K562 (cell line): Measurements from ENCODE around the gene CPPED1. TPM values are rescaled to one million over a fixed set of nuclear protein-coding genes. Genes with fewer than 3 reads are reported as not detected.

Experiments
- ATAC-seq: fragments of 200-7000 bp; cut with Tn5 transposase; 3 replicates; pipeline ENCODE4 v1.9.1; 2020; ENCODE audit warnings: moderate library complexity
- BruUV-seq: library from RNA; stranded (reverse); fragments of 400-500 nt; replicated peaks from 2 replicates; lab custom pipeline; 2021; lab: Mats Ljungman, UMichigan
- CTCF ChIA-PET: fragments of 300-600 bp; formaldehyde crosslinking; extraction: SDS; loops from one replicate; lab custom pipeline; 2021; ENCODE audit warnings: low intra/inter-chr PET ratio; lab: Yijun Ruan, JAX
- POLR2A ChIA-PET: fragments of 300-600, 350-650 bp; sonication (Branson Sonifier 250); formaldehyde crosslinking; extraction: SDS; loops from one replicate; lab custom pipeline; 2021; ENCODE audit warnings: antibody characterized with exemption, inconsistent platforms; lab: Yijun Ruan, JAX
- DNase-seq, 4 experiments: peaks; one replicate each; pipeline versions ENCODE4 v3.0.0 to v3.0.0-alpha.2; 2011 to 2018; ENCODE audit warnings: low spot score in 3 of 4, mixed read lengths in 3 of 4; ENCODE audit errors: extremely low read depth in 1 of 4
- FAIRE-seq: peaks from 2 replicates; lab custom pipeline; 2011; peaks lifted over from hg19 to GRCh38; lab: Jason Lieb, UNC
- H2AFZ ChIP-seq: 2 replicates; pipeline ENCODE4 v1.6.0; 2011; ENCODE audit warnings: low read depth, low read length, control low read depth, inconsistent platforms
- H3K27ac ChIP-seq: fragments of 200-600 bp; 3 replicates; pipeline ENCODE4 v1.8.0; 2011; ENCODE audit warnings: low read depth, mild to moderate bottlenecking, control low read depth, inconsistent platforms, low read length, moderate library complexity, mixed read lengths; ENCODE audit errors: extremely low read depth
- H3K27me3 ChIP-seq, 2 experiments: fragments of 300-600 bp in 1 of 2; 2 replicates in 1 of 2; 3 replicates in 1 of 2; pipeline versions ENCODE4 v1.6.0 to v1.8.0; 2011; ENCODE audit warnings: inconsistent platforms in 2 of 2, low read length in 2 of 2, mild to moderate bottlenecking in 1 of 2, mixed read lengths in 1 of 2, moderate library complexity in 1 of 2; ENCODE audit not compliant: control insufficient read depth in 2 of 2, insufficient read depth in 2 of 2
- H3K36me3 ChIP-seq: fragments of 300-600 bp; 3 replicates; pipeline ENCODE4 v1.8.0; 2011; ENCODE audit warnings: mild to moderate bottlenecking, low read length, inconsistent platforms; ENCODE audit not compliant: control insufficient read depth, insufficient read depth
- H3K4me1 ChIP-seq, 2 experiments: fragments of 200-600 bp in 1 of 2; replicated peaks in 1 of 2; 2 replicates in 1 of 2; 3 replicates in 1 of 2; pipeline versions ENCODE4 v1.5.1 to v1.8.0; 2011; ENCODE audit warnings: inconsistent platforms in 2 of 2, low read length in 2 of 2, mild to moderate bottlenecking in 1 of 2, mixed read lengths in 1 of 2, moderate library complexity in 1 of 2; ENCODE audit not compliant: control insufficient read depth in 2 of 2, insufficient read depth in 2 of 2
- H3K4me2 ChIP-seq: 2 replicates; pipeline ENCODE4 v1.6.1; 2011; ENCODE audit warnings: low read length, control low read depth, inconsistent platforms, mixed read lengths; ENCODE audit not compliant: insufficient read depth
- H3K4me3 ChIP-seq: fragments of 200-600 bp; sonication (generic), shearing (Covaris generic); 2 replicates; pipeline ENCODE4 v1.5.1; 2016; ENCODE audit warnings: control low read depth, inconsistent platforms
- H3K79me2 ChIP-seq: fragments of 200-600 bp; 3 replicates; pipeline ENCODE4 v1.8.0; 2011; ENCODE audit warnings: low read length, inconsistent platforms; ENCODE audit not compliant: control insufficient read depth, insufficient read depth
- H3K9ac ChIP-seq, 2 experiments: 2 replicates each; pipeline versions ENCODE4 v1.6.0 to v1.6.1; 2011; ENCODE audit warnings: low read depth in 2 of 2, low read length in 2 of 2, control low read depth in 1 of 2, inconsistent platforms in 1 of 2, mild to moderate bottlenecking in 1 of 2, mixed read lengths in 1 of 2; ENCODE audit not compliant: insufficient read depth in 1 of 2
- H3K9me1 ChIP-seq: one replicate; pipeline ENCODE4 v1.6.0; 2011; ENCODE audit warnings: inconsistent platforms, mild to moderate bottlenecking, low read length, moderate library complexity; ENCODE audit not compliant: control insufficient read depth, insufficient read depth
- H3K9me3 ChIP-seq: replicated peaks from 2 replicates; pipeline ENCODE4 v1.5.1; 2011; ENCODE audit warnings: low read depth, low read length, inconsistent platforms; ENCODE audit not compliant: control insufficient read depth, insufficient read depth
- H4K20me1 ChIP-seq: replicated peaks from 2 replicates; pipeline ENCODE4 v1.6.1; 2011; ENCODE audit warnings: low read length, inconsistent platforms, mixed read lengths; ENCODE audit not compliant: control insufficient read depth, insufficient read depth
- CBX8 ChIP-seq: fragments of 200-600 bp; sonication (generic); IDR thresholded peaks from 2 replicates; pipeline ENCODE4 v1.6.1; 2012; ENCODE audit warnings: borderline replicate concordance, mixed run types, low read depth, mild to moderate bottlenecking, moderate library complexity, mixed read lengths, low read length, control low read depth, inconsistent platforms; ENCODE audit not compliant: poor library complexity, severe bottlenecking; ENCODE audit errors: extremely low read depth
- DIDO1 ChIP-seq: fragments of 450-650 bp; IDR thresholded peaks from 2 replicates; pipeline ENCODE4 v1.6.1; 2016; ENCODE audit warnings: low read depth, missing biosample characterization, missing genetic modification characterization
- DMBX1 ChIP-seq: fragments of 250-450 bp; sonication (Bioruptor Pico); IDR thresholded peaks from 2 replicates; pipeline ENCODE4 v1.8.0; 2022; ENCODE audit warnings: inconsistent platforms, mild to moderate bottlenecking, moderate library complexity, borderline replicate concordance
- EHMT2 ChIP-seq: fragments of 450-650 bp; IDR thresholded peaks from 2 replicates; pipeline ENCODE4 v1.6.1; 2018; ENCODE audit warnings: antibody characterized with exemption
- ETV1 ChIP-seq: fragments of 450-650 bp; conservative IDR thresholded peaks from 2 replicates; pipeline ENCODE4 v1.6.1; 2016; ENCODE audit warnings: missing genetic modification characterization, control low read depth, low read depth, missing compliant biosample characterization
- FOXK2 ChIP-seq, 2 experiments: fragments of 450-650 bp; IDR thresholded peaks in 1 of 2; conservative IDR thresholded peaks in 1 of 2; 2 replicates each; pipeline ENCODE4 v1.6.1; 2016; ENCODE audit warnings: low read depth in 2 of 2, mild to moderate bottlenecking in 1 of 2
- GTF2A2 ChIP-seq: IDR thresholded peaks from 2 replicates; pipeline ENCODE4 v1.6.1; 2016; ENCODE audit warnings: mild to moderate bottlenecking, missing genetic modification characterization, missing compliant biosample characterization
- HNRNPL ChIP-seq: fragments of 200-400 bp; formaldehyde crosslinking; IDR thresholded peaks from 2 replicates; pipeline ENCODE4 v1.6.1; 2017; ENCODE audit warnings: low read depth, mild to moderate bottlenecking, low read length
- IRF2 ChIP-seq: sonication (generic); formaldehyde crosslinking; IDR thresholded peaks from 2 replicates; pipeline ENCODE4 v1.8.1; 2022; ENCODE audit warnings: mild to moderate bottlenecking, missing genetic modification reagents
- NFRKB ChIP-seq: fragments of 450-650 bp; IDR thresholded peaks from 2 replicates; pipeline ENCODE4 v1.6.1; 2016; ENCODE audit warnings: low read depth
- PHB ChIP-seq: fragments of 250-450 bp; sonication (Bioruptor Pico); IDR thresholded peaks from 2 replicates; pipeline ENCODE4 v1.5.0; 2021
- RNF2 ChIP-seq: sonication (generic); IDR thresholded peaks from 2 replicates; pipeline ENCODE4 v1.6.1; 2016
- STAT5B ChIP-seq: fragments of 250-450 bp; sonication (Bioruptor Pico); IDR thresholded peaks from 2 replicates; pipeline ENCODE4 v1.8.0; 2021; ENCODE audit warnings: mild to moderate bottlenecking, inconsistent platforms
- TFAM ChIP-seq: fragments of 250-450 bp; sonication (Bioruptor Pico); conservative IDR thresholded peaks from 2 replicates; pipeline ENCODE4 v1.5.0; 2021; ENCODE audit warnings: mild to moderate bottlenecking, moderate library complexity
- ZNF146 ChIP-seq: IDR thresholded peaks from one replicate; pipeline ENCODE4 v1.6.1; 2018; ENCODE audit warnings: missing compliant biosample characterization; ENCODE audit not compliant: unreplicated experiment
- ZNF311 ChIP-seq: fragments of 250-450 bp; sonication (Bioruptor Pico); IDR thresholded peaks from 2 replicates; pipeline ENCODE4 v1.4.0; 2020; ENCODE audit warnings: mild to moderate bottlenecking, moderate library complexity
- WGBS: fragments of 100-300 bp; shearing (Covaris generic); methylation state at CpG from one replicate; pipeline ENCODE4 v1.1.6; 2016; ENCODE audit warnings: low coverage, mixed read lengths; ENCODE audit not compliant: insufficient coverage; ENCODE audit errors: missing lambda C conversion rate; 5-methylcytosine and 5-hydroxymethylcytosine counted together
- in situ Hi-C: fragments of 300-500 bp; cut with MboI; formaldehyde crosslinking; loops from 4 replicates; pipeline ENCODE4 v1.15.0; 2018; ENCODE audit warnings: inconsistent platforms, mixed read lengths
- intact Hi-C: fragments of 100-400 bp; cut with micrococcal nuclease; formaldehyde crosslinking; loops from 2 replicates; pipeline ENCODE4 v1.14.2; 2022
- polyA plus RNA-seq, 8 experiments: library from polyadenylated mRNA; depleted of rRNA in 4 of 8; stranded (reverse) in 5 of 8; unstranded in 3 of 8; fragments of >200 nt; fragmentation: Nextera tagmentation in 2 of 8; fragmentation: Illumina TruSeq in 1 of 8; extraction: Ambion mirVana in 2 of 8; extraction: Trizol in 1 of 8; gene quantifications; 2 replicates each; pipeline versions ENCODE4 v1.2.1 to v1.2.3, GENCODE V29; 2011 to 2014; ENCODE audit warnings: inconsistent platforms in 1 of 8, missing spikeins in 1 of 8
- total RNA-seq, 7 experiments: library from RNA; depleted of rRNA in 6 of 7; stranded (reverse); fragments of >200 nt in 6 of 7; fragmentation: Illumina TruSeq in 2 of 7; extraction: Trizol in 2 of 7; gene quantifications; 2 replicates each; pipeline versions ENCODE4 v1.2.1 to v1.2.3, GENCODE V29; 2011 to 2021; ENCODE audit warnings: low replicate concordance in 1 of 7
- TF ChIP-seq, protein P1 (sequence below): fragments of 450-650 bp; IDR thresholded peaks from 2 replicates; pipeline ENCODE4 v1.6.1; 2016; ENCODE audit warnings: antibody characterized with exemption
- TF ChIP-seq, protein P2 (sequence below): sonication (generic); formaldehyde crosslinking; IDR thresholded peaks from 2 replicates; pipeline ENCODE4 v1.5.0; 2020; ENCODE audit warnings: missing genetic modification reagents
- TF ChIP-seq, protein P3 (sequence below): sonication (generic); formaldehyde crosslinking; IDR thresholded peaks from 2 replicates; pipeline ENCODE4 v1.8.0; 2022; ENCODE audit warnings: missing genetic modification reagents, mild to moderate bottlenecking, borderline replicate concordance

CPPED1 gene
- total and polyA plus RNA-seq, 9 of the 15 experiments (the other 6 are each of a cell fraction or from before 2014, with no cell fraction given) = 7.5 to 25.7 (median 16.9) TPM

DNA sequence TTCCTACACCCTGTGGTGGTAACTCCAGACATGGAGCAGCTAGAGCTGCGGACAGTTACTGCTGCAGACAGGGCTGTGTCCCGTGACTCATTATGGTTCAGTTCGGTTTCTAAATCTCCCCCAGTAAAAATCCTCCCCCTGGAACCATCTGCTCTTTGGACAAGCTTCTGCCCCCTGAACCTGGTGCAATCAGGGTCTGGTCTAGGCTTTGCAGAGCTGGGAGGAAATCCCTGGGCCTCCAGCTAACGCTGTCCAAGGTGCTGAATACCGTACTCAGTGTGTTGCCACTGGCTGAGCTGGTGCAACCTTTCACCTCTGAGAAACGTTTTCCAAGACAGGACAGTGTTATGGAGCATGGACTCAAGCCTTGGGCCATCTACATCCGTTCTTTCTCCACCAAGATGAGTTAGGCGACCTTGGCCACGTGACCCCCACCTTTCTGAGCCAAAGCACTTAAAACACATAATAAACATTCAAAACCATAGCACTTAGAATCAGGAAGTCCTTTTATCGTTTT is 142.0 kb downstream of the CPPED1 start:
- H3K27me3 ChIP-seq = no peaks in the 10 kb centered on the region
- H3K9me3 ChIP-seq = no peaks in the 10 kb centered on the region
- whole genome bisulfite sequencing = 56% methylated on average over 10 of the region's 10 CpGs
- no peaks in the 10 kb centered on the region for H4K20me1 ChIP-seq
- no peak overlapping the region for H3K27ac ChIP-seq
- H3K79me2 ChIP-seq = no peaks in the 10 kb centered on the region
- no TSS peak for BruUV-seq
- no peaks in the 10 kb centered on the region for H3K9me1 ChIP-seq
- in situ Hi-C loops (no loop called here), intact Hi-C loops (no loop called here)
- CTCF ChIA-PET = no interaction called here
- FAIRE-seq = peak; percentile 78
- DNase-seq = peak; percentile 42 to 72 (median 54)
- no peak overlapping the region for H3K4me2 ChIP-seq
- H3K4me3 ChIP-seq = no peak overlapping the region
- H3K36me3 ChIP-seq = no peaks in the 10 kb centered on the region
- ATAC-seq = peak; percentile 75
- H3K9ac ChIP-seq = no peak overlapping the region
- H3K4me1 ChIP-seq = no peaks in the 10 kb centered on the region
- no peak overlapping the region for H2AFZ ChIP-seq
- POLR2A ChIA-PET = interaction anchor here (0.7 to 0.9 kb wide), 2 partner anchors 41 to 1585 kb away, joined by 3 read pairs; no protein-coding TSS in a partner anchor
- TF ChIP-seq RNF2 = no peak
- no peak for TF ChIP-seq NFRKB
- 0 out of 2 replicates have a peak, but pooled peaks have one; percentile 16 for TF ChIP-seq DMBX1 (CRISPR knock-in tag)
- no peak for TF ChIP-seq ZNF311 (CRISPR knock-in tag)
- TF ChIP-seq IRF2 = no peak
- TF ChIP-seq, protein P1, sequence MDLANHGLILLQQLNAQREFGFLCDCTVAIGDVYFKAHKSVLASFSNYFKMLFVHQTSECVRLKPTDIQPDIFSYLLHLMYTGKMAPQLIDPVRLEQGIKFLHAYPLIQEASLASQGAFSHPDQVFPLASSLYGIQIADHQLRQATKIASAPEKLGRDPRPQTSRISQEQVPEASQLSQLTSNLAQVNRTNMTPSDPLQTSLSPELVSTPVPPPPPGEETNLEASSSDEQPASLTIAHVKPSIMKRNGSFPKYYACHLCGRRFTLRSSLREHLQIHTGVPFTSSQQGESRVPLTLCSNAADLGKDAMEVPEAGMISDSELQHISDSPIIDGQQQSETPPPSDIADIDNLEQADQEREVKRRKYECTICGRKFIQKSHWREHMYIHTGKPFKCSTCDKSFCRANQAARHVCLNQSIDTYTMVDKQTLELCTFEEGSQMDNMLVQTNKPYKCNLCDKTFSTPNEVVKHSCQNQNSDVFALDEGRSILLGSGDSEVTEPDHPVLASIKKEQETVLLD = no peak
- TF ChIP-seq STAT5B (CRISPR knock-in tag) = no peak
- peak; percentile 97 for TF ChIP-seq EHMT2
- no peak for TF ChIP-seq TFAM (CRISPR knock-in tag)
- TF ChIP-seq, protein P2, sequence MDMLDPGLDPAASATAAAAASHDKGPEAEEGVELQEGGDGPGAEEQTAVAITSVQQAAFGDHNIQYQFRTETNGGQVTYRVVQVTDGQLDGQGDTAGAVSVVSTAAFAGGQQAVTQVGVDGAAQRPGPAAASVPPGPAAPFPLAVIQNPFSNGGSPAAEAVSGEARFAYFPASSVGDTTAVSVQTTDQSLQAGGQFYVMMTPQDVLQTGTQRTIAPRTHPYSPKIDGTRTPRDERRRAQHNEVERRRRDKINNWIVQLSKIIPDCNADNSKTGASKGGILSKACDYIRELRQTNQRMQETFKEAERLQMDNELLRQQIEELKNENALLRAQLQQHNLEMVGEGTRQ (CRISPR knock-in tag) = no peak
- TF ChIP-seq, protein P3, sequence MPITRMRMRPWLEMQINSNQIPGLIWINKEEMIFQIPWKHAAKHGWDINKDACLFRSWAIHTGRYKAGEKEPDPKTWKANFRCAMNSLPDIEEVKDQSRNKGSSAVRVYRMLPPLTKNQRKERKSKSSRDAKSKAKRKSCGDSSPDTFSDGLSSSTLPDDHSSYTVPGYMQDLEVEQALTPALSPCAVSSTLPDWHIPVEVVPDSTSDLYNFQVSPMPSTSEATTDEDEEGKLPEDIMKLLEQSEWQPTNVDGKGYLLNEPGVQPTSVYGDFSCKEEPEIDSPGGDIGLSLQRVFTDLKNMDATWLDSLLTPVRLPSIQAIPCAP (CRISPR knock-in tag) = 0 out of 2 replicates have a peak, but pooled peaks have one; percentile 44
- TF ChIP-seq PHB = no peak
- no peak for TF ChIP-seq ZNF146
- TF ChIP-seq DIDO1 (tag) = no peak
- TF ChIP-seq ETV1 (tag) = no peak
- no peak for TF ChIP-seq HNRNPL
- no peak for TF ChIP-seq FOXK2 (conservative IDR thresholded peaks at IDR 0.05 in 1 of 2, IDR thresholded peaks at IDR 0.05 in 1 of 2; ENCODE audit: low read depth in 2 of 2)
- TF ChIP-seq CBX8 = no peak
- no peak for TF ChIP-seq GTF2A2 (tag)
